ENCODE results near the gene TMEM184A.

DNA sequence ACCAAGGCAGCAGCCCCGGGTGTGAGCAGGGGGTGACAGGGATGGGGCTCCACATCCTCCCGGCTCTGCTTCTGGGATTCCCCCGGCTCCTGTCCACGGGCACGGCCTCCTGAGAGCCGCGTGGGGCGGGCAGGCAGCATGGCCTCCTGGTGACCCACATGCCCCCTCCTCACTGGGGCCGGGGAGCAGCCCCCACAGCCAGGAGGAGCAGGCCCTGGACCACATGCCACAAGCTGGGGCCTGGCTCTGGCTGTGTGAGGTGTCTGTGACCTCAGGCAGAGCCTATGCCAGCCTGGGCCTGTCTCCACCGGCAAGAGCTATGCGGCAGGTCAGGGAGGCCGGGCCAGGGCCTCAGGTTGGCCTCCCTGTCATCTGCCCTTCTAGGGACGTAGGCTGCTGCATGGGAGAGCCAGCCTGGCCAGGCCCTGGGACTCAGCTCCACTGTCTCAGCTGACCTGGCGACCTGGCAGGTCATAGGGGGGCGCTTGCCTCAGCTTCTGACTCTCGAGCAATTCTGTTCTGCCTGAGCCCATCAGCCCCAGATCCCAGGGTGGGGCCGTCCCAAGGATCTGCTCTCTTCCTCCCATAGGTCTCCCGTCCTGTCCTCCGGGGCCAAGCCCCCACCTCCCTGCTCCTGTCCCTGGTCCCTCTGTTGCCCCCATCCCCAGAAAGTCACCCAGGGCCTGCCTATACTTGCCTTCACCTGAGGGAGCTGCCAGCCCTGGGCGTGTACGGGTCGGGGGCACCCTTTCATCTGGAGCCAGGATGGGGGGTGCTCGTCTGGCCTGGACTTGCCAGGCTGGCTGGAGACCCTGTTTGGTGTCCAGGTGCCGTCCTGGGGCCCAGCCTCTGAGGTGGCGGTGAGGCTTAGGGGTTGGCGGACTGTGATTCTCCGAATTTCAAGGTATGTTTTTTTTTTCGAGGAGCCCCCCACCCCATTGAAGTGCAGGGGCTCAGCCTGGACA, 3.9 kb upstream of the TMEM184A start:
- TF ChIP-seq EZH2 (IDR thresholded peaks at IDR 0.05; ENCODE audit: borderline replicate concordance, control insufficient read depth, low read depth, low read length) (no peak), CREB1 (IDR thresholded peaks at IDR 0.05; ENCODE audit: low read depth) (no peak), E2F4 (IDR thresholded peaks at IDR 0.05; ENCODE audit: low read depth, low read length) (no peak), POLR2A (IDR thresholded peaks at IDR 0.05; ENCODE audit: low read depth, low read length) (no peak), ZBTB4 (CRISPR knock-in tag; IDR thresholded peaks at IDR 0.05) (no peak), TAF1 (IDR thresholded peaks at IDR 0.05; ENCODE audit: borderline replicate concordance, low read depth, low read length) (no peak), YY1 (IDR thresholded peaks at IDR 0.05; ENCODE audit: low read depth, low read length) (no peak), MXI1 (IDR thresholded peaks at IDR 0.05; ENCODE audit: low read depth, low read length) (no peak), CREM (IDR thresholded peaks at IDR 0.05; ENCODE audit: low read depth) (no peak)
- TF ChIP-seq, protein P1, sequence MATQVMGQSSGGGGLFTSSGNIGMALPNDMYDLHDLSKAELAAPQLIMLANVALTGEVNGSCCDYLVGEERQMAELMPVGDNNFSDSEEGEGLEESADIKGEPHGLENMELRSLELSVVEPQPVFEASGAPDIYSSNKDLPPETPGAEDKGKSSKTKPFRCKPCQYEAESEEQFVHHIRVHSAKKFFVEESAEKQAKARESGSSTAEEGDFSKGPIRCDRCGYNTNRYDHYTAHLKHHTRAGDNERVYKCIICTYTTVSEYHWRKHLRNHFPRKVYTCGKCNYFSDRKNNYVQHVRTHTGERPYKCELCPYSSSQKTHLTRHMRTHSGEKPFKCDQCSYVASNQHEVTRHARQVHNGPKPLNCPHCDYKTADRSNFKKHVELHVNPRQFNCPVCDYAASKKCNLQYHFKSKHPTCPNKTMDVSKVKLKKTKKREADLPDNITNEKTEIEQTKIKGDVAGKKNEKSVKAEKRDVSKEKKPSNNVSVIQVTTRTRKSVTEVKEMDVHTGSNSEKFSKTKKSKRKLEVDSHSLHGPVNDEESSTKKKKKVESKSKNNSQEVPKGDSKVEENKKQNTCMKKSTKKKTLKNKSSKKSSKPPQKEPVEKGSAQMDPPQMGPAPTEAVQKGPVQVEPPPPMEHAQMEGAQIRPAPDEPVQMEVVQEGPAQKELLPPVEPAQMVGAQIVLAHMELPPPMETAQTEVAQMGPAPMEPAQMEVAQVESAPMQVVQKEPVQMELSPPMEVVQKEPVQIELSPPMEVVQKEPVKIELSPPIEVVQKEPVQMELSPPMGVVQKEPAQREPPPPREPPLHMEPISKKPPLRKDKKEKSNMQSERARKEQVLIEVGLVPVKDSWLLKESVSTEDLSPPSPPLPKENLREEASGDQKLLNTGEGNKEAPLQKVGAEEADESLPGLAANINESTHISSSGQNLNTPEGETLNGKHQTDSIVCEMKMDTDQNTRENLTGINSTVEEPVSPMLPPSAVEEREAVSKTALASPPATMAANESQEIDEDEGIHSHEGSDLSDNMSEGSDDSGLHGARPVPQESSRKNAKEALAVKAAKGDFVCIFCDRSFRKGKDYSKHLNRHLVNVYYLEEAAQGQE (IDR thresholded peaks at IDR 0.05; ENCODE audit: low read depth, low read length) = no peak
- TF ChIP-seq, protein P2, sequence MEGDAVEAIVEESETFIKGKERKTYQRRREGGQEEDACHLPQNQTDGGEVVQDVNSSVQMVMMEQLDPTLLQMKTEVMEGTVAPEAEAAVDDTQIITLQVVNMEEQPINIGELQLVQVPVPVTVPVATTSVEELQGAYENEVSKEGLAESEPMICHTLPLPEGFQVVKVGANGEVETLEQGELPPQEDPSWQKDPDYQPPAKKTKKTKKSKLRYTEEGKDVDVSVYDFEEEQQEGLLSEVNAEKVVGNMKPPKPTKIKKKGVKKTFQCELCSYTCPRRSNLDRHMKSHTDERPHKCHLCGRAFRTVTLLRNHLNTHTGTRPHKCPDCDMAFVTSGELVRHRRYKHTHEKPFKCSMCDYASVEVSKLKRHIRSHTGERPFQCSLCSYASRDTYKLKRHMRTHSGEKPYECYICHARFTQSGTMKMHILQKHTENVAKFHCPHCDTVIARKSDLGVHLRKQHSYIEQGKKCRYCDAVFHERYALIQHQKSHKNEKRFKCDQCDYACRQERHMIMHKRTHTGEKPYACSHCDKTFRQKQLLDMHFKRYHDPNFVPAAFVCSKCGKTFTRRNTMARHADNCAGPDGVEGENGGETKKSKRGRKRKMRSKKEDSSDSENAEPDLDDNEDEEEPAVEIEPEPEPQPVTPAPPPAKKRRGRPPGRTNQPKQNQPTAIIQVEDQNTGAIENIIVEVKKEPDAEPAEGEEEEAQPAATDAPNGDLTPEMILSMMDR (IDR thresholded peaks at IDR 0.05 in 2 of 3, conservative IDR thresholded peaks at IDR 0.05 in 1 of 3; ENCODE audit: control insufficient read depth in 2 of 3, extremely low read depth in 1 of 3, insufficient read depth in 1 of 3, low read depth in 3 of 3, low read length in 3 of 3) = no peak

Data from GM12878 (cell line).